Brain microvascular endothelial cell (primary cell): ENCODE results near the gene ZBTB16.

Experiments used
- DNase-seq: peaks from one replicate; pipeline ENCODE4 v3.0.0-alpha.2; 2020
- H3K27ac ChIP-seq: fragments of 250-450 bp; sonication (Bioruptor Pico); 2 replicates; pipeline ENCODE4 v1.5.1; 2020; ENCODE audit warnings: mild to moderate bottlenecking, moderate library complexity
- H3K27me3 ChIP-seq: fragments of 250-450 bp; sonication (Bioruptor Pico); replicated peaks from 2 replicates; pipeline ENCODE4 v1.5.1; 2020; ENCODE audit warnings: mild to moderate bottlenecking
- H3K36me3 ChIP-seq: fragments of 250-450 bp; sonication (Bioruptor Pico); replicated peaks from 2 replicates; pipeline ENCODE4 v1.5.1; 2020; ENCODE audit warnings: mild to moderate bottlenecking
- H3K4me3 ChIP-seq: 2 replicates; pipeline ENCODE4 v1.5.1; 2011; ENCODE audit warnings: low read depth, mild to moderate bottlenecking, control low read depth, low read length, moderate library complexity
- CTCF ChIP-seq: IDR thresholded peaks from 2 replicates; pipeline ENCODE4 v1.5.1; 2011; ENCODE audit warnings: low read depth, mild to moderate bottlenecking, moderate library complexity, low read length, control low read depth, inconsistent platforms; ENCODE audit errors: missing control alignments
- in situ Hi-C: cut with HindIII; loops from 2 replicates; pipeline ENCODE4 v1.10.0; 2017; ENCODE audit warnings: low sequenced_read_pairs, low pct_ligation_motif_present

Gene ZBTB16

GRCh38 chr11:114215871-114216795, 156.6 kb downstream of the ZBTB16 start:
- Histone ChIP-seq H3K27ac (no peak overlapping the region), H3K36me3 (no peaks in the 10 kb centered on the region), H3K27me3 (peaks cover 3% of the 10 kb centered on the region), H3K4me3 (no peak overlapping the region)
- TF ChIP-seq CTCF: no peak
- no peak for DNase-seq
- in situ Hi-C loops: no loop called here

DNA sequence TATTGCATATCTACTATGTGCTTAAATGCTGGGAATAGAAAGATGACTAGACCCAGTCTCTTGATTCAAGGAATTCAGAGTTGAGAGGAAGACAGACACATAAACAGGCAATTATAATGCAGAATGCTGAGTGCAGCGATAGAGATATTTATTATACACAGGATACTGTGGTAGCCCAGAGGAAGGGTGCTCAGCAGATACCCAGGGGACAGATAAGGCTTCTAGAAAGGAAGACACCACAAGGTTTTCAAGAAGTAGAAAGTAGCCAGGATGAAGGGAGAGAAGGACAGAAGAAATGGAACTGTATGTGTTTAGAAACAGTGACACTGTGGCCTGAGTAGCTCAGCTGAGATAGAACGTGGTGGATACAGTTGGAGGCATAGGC, 157.3 kb downstream of the ZBTB16 start:
- no peak for TF ChIP-seq CTCF
- in situ Hi-C loops: no loop called here
- no peak for DNase-seq
- Histone ChIP-seq H3K4me3 (no peak overlapping the region), H3K36me3 (no peaks in the 10 kb centered on the region), H3K27me3 (peaks cover 3% of the 10 kb centered on the region), H3K27ac (no peak overlapping the region)

GRCh38 chr11:114218508-114218907, 159.0 kb downstream of the ZBTB16 start:
- H3K27ac ChIP-seq: no peak overlapping the region
- H3K27me3 ChIP-seq: peaks cover 3% of the 10 kb centered on the region
- no peak for DNase-seq
- no peak overlapping the region for H3K4me3 ChIP-seq
- no peak for TF ChIP-seq CTCF
- H3K36me3 ChIP-seq: no peaks in the 10 kb centered on the region
- in situ Hi-C loops: no loop called here

DNA sequence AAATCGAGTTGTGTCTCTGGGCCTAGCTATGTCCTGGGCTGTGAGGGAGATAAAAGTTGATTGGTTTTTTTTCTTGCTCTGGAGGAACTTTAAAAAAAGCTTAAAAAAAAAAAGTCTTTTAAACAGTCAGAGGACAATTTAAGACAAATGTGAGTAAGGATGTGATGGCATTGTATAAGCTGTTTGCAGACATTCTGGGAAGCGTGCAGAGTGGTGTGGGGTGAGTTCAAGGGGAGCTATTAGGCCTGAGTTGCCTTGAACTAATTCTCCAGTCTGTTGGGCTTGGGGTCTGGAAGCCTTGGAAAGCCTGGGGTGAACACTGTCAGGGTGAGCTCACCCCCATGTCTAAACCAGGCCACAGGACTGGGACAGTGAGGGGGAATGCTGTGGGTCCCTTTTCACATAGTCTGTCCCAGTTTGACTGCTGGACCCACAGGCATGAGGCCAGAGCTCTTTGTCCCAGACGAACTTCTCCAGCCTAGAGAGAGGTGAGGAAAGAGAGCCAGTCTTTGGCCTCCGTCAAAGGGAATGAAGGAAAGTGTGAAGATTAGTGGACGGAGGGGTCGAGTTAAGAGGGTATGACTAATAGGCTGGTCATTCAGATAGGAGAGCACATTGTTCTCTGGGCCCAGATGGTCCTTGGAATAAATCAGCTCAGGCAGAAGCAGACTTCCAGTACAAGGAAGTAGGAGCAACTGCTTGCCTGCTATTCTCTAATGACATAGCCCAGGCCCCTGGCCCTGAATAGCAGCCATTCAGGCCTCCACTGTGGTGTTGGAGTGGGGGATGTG, 160.2 kb downstream of the ZBTB16 start:
- in situ Hi-C loops: no loop called here
- DNase-seq: peak; percentile 34
- no peaks in the 10 kb centered on the region for H3K36me3 ChIP-seq
- H3K27ac ChIP-seq: no peak overlapping the region
- H3K4me3 ChIP-seq: no peak overlapping the region
- peaks cover 3% of the 10 kb centered on the region for H3K27me3 ChIP-seq
- TF ChIP-seq CTCF: no peak

- H3K36me3 ChIP-seq: no peaks in the 10 kb centered on the region
- no peak overlapping the region for H3K27ac ChIP-seq
- H3K4me3 ChIP-seq: no peak overlapping the region
- in situ Hi-C loops: no loop called here
- H3K27me3 ChIP-seq: peaks cover under 1% of the 10 kb centered on the region
- DNase-seq: no peak
- no peak for TF ChIP-seq CTCF
Measured at GRCh38 chr11:114221037-114221436, 161.5 kb downstream of the ZBTB16 start.
